Urinary bladder (tissue), 4 donors: ENCODE results near the gene TGM5. TPM values are rescaled to one million over a fixed set of nuclear protein-coding genes. Genes with fewer than 3 reads are reported as not detected.
"Not testable (repeated sequence)": the region's sequence is repeated elsewhere in the genome, so short reads cannot be mapped to it uniquely, and the experiment has no call there.

Experiments used
- DNase-seq: peaks from one replicate; pipeline ENCODE4 v3.0.0-alpha.2; 2015; ENCODE audit errors: extremely low spot score
- H3K27ac ChIP-seq: one replicate; pipeline ENCODE4 v1.5.1; 2013; ENCODE audit warnings: low read depth, mild to moderate bottlenecking, moderate library complexity
- H3K36me3 ChIP-seq: one replicate; pipeline ENCODE4 v1.6.1; 2013; ENCODE audit warnings: mild to moderate bottlenecking, moderate library complexity; ENCODE audit not compliant: insufficient read depth
- H3K4me1 ChIP-seq: one replicate; pipeline ENCODE4 v1.6.1; 2013; ENCODE audit warnings: mild to moderate bottlenecking, moderate library complexity; ENCODE audit not compliant: insufficient read depth
- H3K4me3 ChIP-seq: one replicate; pipeline ENCODE4 v1.5.1; 2013; ENCODE audit warnings: low read depth, low read length
- WGBS: extraction: QIAGEN DNeasy Blood & Tissue Kit; methylation state at CpG from one replicate; pipeline ENCODE4 v1.1.7; 2013; 5-methylcytosine and 5-hydroxymethylcytosine counted together
- polyA plus RNA-seq: library from polyadenylated mRNA; stranded (reverse); fragments of 200-250 nt; gene quantifications from one replicate; pipeline ENCODE4 v1.2.3, GENCODE V29; 2013
- total RNA-seq: library from RNA; depleted of rRNA; stranded (reverse); fragments of >200 nt; gene quantifications from one replicate; pipeline ENCODE4 v1.2.3, GENCODE V29; 2014
- donor health status: healthy with polysubstance abuse.
- donor health status: healthy.

The TGM5 gene
- total and polyA plus RNA-seq, 2 donors, result 0.16 to 0.26 TPM

DNA sequence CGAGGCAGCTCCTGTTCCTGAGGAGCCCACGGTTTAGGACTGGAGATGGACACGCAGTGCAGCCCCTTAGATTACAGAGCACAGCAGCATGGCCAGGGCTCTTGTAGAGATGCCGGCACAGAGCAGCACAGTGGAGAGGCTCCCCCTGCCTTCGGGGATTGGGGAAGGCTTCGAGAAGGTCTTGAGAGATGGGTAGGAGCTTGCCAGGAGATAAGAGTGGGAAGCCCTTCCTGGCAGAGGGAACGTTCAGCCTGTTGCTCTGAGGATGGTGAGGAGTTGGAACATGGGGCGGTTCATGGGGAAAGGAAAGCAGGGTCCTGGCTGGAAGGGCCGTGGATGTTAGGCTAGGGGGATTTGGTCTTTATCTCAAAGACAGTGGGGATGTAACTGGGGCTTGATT lies 55.9 kb downstream of the TGM5 start:
- no peak overlapping the region for H3K4me3 ChIP-seq
- DNase-seq, result no peak
- WGBS, result 74% methylated on average over 9 of the region's 9 CpGs
- no peak overlapping the region for H3K27ac ChIP-seq
- H3K4me1 ChIP-seq, result no peaks in the 10 kb centered on the region
- no peaks in the 10 kb centered on the region for H3K36me3 ChIP-seq

DNA sequence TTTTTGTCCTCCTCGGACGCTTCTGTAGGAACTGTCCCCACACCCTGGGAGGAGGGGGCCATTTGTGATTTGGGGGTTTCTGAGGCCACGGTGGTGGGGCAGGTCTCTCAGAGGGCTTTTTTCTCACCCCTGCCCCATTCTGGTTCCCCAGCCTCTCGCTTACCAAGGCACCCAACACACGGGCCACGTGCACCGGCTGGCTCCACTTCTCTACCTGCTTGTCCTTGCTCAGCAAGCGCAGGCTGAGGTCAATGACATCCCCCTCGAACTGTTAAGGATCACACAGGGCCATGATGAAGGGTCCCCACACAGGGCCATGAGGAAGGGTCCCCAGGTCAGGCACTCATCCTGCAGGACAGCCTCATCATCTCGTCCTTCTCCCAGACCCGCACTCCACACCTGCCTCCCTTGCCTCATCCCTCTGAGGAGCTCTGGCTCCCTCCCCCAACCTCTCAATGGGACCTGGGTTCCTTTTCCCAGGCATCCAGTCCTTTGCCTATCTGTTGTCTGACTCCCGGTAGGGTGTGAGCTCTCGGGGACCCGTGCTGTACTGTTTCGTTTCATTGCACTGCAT lies 56.5 kb downstream of the TGM5 start:
- WGBS, result 88% methylated on average over 15 of the region's 15 CpGs
- Histone ChIP-seq H3K27ac (no peak overlapping the region), H3K36me3 (no peaks in the 10 kb centered on the region), H3K4me3 (no peak overlapping the region), H3K4me1 (no peaks in the 10 kb centered on the region)
- no peak for DNase-seq

DNA sequence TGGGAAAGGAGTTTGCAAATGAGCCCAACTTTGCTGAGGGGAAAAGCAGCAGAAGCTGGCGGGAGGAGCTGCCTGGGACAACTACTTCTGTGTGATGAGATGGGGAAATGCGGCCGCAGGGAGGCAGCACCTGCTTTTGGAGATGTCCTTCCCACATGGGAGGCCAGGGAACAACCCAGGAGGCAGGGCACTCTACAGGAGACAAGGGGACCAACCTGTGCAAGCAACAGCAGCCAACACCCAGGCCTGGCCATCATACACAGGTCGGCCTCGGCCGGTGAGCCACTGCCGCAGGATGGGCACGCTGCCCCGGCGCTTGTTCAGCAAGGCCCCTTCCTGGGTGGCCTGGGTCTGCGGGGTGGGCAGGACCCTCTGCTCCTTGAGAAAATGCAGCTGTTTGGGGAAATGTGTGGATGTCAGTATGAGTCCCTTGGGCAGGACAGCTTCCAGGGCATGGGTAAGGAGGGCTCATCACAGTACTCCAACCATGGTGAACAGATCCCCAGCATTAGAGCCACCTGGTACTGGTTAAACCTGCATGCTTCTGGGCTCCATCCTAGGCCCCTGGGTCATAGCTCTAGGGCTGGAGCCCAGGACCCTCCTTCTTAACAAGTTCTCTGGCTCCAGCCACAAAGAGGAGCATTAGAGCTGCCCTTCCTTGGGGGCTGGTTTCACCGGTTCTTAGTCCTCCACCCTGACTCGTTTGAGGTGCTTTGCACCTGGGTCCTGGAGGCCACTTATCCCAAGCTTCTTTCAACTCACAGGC lies 57.5 kb downstream of the TGM5 start:
- 63% methylated on average over 13 of the region's 13 CpGs for WGBS
- no peak for DNase-seq
- no peaks in the 10 kb centered on the region for H3K4me1 ChIP-seq
- no peak overlapping the region for H3K4me3 ChIP-seq
- H3K27ac ChIP-seq, result no peak overlapping the region
- no peaks in the 10 kb centered on the region for H3K36me3 ChIP-seq

DNA sequence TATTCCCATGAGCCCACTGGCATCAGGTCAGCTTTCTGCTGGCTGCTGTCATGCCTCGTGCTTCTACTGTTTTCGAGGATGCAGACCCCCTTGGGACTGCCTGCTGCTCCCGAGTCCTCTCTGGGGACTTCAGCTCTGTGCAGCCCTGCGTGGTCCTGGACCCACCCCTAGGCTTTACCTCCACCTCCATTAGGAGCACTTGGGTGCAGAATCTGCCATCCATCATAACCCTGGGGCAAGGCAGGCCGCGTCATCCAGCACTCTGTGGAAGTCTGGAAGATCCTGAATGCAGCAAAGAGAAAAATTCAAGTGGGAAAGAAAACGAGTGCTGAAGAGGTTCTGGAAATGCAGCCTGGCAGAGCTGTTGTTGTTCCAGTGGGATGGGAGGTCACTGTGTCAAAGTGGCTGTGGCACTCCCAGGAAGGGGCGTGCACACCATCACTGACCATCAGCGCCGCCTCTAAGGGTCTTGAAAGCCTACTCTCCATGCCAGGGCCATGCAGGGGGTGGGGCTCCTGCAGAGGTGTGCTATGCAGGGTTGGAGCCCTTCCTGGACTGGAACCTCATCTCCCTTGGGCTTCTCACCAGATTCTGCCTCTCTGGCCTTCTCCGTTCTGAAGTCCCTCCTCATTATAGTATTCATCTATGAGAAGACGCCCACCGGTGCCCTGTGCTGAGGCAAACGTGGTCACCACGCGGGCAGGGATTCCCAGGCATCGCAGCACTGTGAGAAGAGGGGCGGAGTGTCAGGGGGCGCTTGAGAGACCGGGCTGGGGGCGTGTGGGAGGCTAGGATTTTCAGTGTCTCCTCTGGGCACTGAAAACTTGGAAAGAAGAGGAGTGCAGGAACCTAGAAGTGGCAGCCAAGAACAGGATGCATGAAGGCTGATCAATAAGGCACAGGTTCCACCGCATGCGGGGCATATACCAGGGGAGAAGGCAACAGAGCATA lies 58.4 kb downstream of the TGM5 start:
- 64% methylated on average over 23 of the region's 23 CpGs for WGBS
- Histone ChIP-seq H3K4me3 (no peak overlapping the region), H3K4me1 (no peaks in the 10 kb centered on the region), H3K27ac (no peak overlapping the region), H3K36me3 (no peaks in the 10 kb centered on the region)
- no peak for DNase-seq

DNA sequence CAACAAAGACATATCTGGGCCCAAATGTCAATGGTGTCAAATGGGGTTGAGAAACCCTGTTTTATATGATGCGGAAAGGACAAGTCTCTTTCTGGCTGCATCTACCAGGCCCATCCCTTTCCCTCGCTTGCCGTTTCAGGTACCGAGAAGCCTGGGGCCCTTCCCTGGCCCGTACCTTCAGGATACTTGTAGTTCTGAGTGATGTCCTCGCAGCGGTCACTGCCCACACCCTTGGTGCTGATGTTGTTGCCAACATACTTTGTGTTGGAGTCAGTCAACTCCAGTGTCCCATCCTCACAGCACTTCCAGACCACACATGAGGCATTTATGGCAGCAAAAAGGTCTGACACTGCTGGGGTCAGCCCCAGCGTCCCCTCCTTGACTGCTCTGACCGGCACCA lies 59.7 kb downstream of the TGM5 start:
- H3K27ac ChIP-seq, result no peak overlapping the region
- 87% methylated on average over 9 of the region's 9 CpGs for WGBS
- no peak for DNase-seq
- H3K4me1 ChIP-seq, result no peaks in the 10 kb centered on the region
- no peaks in the 10 kb centered on the region for H3K36me3 ChIP-seq
- H3K4me3 ChIP-seq, result no peak overlapping the region

DNA sequence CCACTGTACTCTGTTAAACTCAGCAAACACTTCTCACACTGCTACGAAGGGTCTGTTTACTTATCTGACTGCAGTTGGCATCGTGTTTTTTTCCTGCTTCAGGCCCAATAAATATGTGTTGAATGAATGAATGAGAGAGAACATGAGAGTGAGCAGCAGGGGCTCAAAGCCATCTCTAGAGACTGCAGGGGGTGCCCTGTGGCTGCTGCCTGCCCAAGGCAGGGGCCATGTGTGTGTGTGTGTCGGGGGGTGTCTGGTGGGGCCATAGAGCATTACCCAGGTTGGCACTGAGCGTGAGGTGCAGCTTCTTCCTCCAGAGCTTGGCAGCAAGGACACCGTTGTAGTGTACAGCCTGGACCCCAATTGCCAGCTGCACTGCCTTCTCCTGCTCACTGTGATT lies 60.7 kb downstream of the TGM5 start:
- Histone ChIP-seq H3K27ac (no peak overlapping the region), H3K36me3 (no peaks in the 10 kb centered on the region), H3K4me3 (no peak overlapping the region), H3K4me1 (no peaks in the 10 kb centered on the region)
- 69% methylated on average over 5 of the region's 5 CpGs for WGBS
- no peak for DNase-seq

DNA sequence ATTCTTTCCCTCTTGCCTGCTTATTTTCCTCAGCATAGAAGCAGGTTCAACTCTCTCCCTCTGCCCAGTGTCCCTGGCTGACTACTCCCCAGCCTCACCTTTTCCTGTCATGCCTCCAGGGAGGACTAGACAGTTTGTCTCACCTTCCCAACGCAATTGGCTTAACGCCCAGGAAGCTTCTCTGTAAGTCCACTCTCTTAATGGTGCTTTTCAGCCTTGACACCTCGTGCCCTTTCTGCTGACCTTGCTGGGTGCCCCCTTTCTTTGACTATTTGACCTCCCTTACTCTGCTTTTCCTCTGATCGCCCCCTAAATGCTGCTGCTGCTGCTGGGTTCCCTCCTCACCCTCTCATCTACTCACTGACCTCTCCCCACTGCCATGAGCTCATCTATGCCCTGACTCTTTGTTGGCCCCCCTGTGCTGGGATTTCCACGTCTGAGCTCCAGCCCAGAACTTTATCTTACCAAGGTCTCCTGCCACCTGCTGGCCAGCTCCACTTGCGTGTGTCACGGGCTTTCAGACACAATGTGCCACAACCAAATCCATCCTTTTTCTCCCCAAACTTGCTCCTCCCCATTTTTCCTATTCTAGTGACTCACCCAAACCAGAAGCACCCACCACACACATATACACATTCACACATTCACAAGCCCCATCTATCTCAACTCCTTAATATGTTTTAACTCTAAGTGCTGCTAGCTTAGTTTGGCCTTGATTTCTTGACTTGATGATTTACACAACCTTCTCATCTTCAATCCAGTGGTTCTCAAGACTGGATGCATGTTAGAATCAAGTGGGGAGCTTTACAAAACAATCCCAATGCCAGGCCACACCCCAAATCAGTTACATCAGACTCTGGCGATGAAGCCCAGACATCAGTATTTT lies 62.5 kb downstream of the TGM5 start:
- Histone ChIP-seq H3K4me1 (no peaks in the 10 kb centered on the region), H3K4me3 (no peak overlapping the region), H3K36me3 (no peaks in the 10 kb centered on the region), H3K27ac (no peak overlapping the region)
- WGBS, result 36% methylated on average over 8 of the region's 8 CpGs
- DNase-seq, result no peak

DNA sequence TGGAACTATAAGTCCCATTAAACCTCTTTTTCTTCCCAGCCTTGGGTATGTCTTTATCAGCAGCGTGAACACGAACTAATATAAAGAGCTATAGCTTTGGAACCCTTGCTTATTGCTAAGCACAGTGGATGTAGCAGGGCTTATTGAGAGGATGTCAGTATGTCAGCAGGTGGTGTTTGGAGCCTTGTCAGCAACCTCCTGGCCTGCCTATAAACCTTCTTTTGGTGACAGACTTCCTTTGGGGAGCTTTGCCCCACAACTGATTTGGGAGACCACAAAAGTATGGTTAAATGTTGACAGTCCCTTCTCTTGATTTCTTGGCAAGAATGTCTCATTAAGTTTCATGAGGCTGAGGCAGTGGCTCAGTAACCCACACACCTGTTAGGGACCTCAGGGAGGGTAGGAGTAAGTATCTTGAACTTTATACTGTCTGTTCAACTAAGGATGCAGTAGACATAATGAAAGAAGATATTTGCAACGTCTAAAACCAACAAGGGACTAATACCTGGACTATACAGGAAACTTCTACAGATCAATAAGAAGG lies 66.7 kb downstream of the TGM5 start:
- 90% methylated on average over 3 of the region's 3 CpGs for WGBS
- Histone ChIP-seq H3K27ac (no peak overlapping the region), H3K4me1 (no peaks in the 10 kb centered on the region), H3K4me3 (no peak overlapping the region), H3K36me3 (no peaks in the 10 kb centered on the region)
- DNase-seq, result no peak

DNA sequence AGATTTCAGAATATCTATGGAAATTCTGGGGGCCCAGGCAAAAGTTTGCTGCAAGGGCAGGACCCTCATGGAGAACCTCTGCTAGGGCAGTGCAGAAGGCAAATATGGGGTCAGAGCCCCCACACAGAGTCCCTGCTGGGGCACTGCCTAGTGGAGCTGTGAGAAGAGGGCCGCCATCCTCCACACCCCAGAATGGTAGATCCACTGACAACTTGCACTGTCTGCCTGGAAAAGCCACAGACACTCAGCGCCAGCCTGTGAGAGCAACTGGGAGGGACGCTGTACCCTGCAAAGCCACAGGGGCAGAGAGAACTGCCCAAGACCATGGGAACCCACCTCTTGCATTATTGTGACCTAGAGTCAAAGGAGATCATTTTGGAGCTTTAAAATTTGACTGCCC lies 67.7 kb downstream of the TGM5 start:
- peaks cover 4% of the 10 kb centered on the region for H3K36me3 ChIP-seq
- DNase-seq, result no peak
- H3K4me1 ChIP-seq, result no peaks in the 10 kb centered on the region
- no peak overlapping the region for H3K27ac ChIP-seq
- WGBS, result 95% methylated on average over 3 of the region's 3 CpGs
- H3K4me3 ChIP-seq, result no peak overlapping the region

DNA sequence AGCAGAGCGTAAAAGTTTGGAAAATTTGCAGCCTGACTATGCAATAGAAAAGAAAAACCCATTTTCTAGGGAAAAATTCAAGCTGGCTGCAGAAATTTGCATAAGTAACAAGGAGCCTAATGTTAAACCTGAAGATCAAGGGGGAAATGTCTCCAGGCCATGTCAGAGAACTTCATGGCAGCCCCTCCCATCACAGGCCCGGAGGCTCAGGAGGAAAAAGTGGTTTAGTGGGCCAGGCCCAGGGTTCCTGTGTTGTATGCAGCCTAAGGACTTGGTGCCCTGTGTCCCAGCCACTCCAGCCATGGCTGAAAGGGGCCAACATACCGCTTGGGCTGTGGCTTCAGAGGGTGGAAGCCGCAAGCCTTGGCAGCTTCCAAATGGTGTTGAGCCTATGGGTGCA lies 68.2 kb downstream of the TGM5 start:
- not testable (repeated sequence) for H3K27ac ChIP-seq, H3K4me3 ChIP-seq, H3K4me1 ChIP-seq, DNase-seq, H3K36me3 ChIP-seq
- WGBS, result 96% methylated on average over 4 of the region's 4 CpGs

DNA sequence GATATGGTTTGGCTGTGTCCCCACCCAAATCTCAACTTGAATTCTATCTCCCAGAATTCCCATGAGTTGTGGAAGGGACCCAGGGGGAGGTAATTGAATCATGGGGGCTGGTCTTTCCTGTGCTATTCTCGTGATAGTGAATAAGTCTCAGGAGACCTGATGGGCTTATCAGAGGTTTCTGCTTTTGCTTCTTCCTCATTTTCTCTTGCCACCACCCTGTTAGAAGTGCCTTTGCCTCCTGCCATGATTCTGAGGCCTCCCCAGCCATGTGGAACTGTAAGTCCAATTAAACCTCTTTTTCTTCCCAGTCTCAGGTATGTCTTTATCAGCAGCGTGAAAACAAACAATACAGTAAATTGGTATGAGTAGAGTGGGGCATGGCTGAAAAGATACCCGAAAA lies 69.0 kb downstream of the TGM5 start:
- not testable (repeated sequence) for DNase-seq, H3K27ac ChIP-seq, H3K4me3 ChIP-seq, H3K36me3 ChIP-seq, H3K4me1 ChIP-seq
- WGBS, result 89% methylated on average over 3 of the region's 3 CpGs

DNA sequence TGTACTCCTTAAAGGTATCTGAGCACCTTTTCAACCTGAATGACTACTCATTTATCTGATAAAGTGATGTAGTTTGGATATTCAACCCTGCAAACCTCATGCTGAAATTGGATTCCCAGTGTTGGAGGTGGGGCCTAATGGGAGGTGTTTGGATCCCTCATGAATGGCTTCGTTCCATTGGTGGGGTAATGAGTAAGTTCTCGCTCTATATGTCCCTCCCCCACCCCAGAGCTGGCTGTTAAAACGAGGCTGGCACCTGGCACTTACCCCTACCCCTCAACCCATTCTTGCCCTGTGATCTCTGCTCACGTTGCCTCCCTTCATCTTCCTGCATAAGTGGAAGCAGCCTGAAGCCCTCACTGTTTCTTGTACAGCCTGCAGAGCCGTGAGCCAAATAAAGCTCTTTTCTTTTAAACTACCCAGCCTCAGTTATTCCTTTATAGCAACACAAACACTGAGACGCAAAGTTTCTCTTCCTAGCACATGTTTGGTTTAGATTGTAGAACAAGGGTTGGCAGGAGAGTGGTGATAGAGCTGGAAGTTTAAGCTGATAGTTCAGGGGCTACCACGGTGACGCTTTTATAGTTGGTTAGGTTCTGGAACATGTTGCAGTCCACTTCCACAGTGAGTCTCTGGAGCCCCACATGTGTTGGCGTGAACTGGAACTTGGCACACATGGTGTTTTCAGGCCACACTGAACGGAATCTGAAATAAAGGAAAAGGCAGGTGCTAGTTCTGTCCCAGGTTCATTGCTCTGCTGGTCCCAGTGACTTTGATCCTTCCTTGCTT lies 69.8 kb downstream of the TGM5 start:
- H3K36me3 ChIP-seq, result peaks cover 10% of the 10 kb centered on the region
- no peaks in the 10 kb centered on the region for H3K4me1 ChIP-seq
- no peak overlapping the region for H3K27ac ChIP-seq
- H3K4me3 ChIP-seq, result no peak overlapping the region
- no peak for DNase-seq
- 84% methylated on average over 10 of the region's 10 CpGs for whole genome bisulfite sequencing
